ENCODE results near the gene NTM.

DNA sequence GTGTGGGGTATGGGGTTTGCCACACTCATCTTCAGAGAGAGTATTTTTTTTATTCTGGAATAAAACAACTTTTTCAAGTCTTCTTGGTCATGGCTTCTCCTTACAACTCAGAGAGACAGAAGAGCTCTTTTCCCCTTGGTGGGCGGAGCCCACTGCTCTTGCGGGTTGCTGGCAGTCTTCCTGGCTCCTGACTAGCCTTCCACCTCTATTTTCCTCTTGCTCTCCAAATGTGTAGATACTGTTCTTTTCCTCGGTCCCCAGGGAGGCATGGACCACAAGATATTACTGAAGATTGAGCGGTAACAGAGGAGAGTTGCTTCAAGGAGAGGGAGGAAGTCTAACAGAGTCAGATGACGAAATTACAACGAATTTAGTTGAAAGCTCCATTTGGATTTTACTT lies 210.6 kb downstream of the NTM start:
- TF ChIP-seq, protein P1, sequence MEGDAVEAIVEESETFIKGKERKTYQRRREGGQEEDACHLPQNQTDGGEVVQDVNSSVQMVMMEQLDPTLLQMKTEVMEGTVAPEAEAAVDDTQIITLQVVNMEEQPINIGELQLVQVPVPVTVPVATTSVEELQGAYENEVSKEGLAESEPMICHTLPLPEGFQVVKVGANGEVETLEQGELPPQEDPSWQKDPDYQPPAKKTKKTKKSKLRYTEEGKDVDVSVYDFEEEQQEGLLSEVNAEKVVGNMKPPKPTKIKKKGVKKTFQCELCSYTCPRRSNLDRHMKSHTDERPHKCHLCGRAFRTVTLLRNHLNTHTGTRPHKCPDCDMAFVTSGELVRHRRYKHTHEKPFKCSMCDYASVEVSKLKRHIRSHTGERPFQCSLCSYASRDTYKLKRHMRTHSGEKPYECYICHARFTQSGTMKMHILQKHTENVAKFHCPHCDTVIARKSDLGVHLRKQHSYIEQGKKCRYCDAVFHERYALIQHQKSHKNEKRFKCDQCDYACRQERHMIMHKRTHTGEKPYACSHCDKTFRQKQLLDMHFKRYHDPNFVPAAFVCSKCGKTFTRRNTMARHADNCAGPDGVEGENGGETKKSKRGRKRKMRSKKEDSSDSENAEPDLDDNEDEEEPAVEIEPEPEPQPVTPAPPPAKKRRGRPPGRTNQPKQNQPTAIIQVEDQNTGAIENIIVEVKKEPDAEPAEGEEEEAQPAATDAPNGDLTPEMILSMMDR (IDR thresholded peaks at IDR 0.05) = no peak
- TF ChIP-seq POLR2A (IDR thresholded peaks at IDR 0.05) = no peak
